Measurements from ENCODE around the gene TPBG. TPM values are rescaled to one million over a fixed set of nuclear protein-coding genes. Genes with fewer than 3 reads are reported as not detected.

TPBG gene
- total and polyA plus RNA-seq, 2 experiments from 2014 or later: 13.2 to 22.3 TPM

- Histone ChIP-seq H3K4me3 (no peak overlapping the region), H3K9me3 (ENCODE audit: low read depth) (no peaks in the 10 kb centered on the region), H3K36me3 (no peaks in the 10 kb centered on the region), H3K27me3 (peaks cover 14% of the 10 kb centered on the region), H3K27ac (no peak overlapping the region), H3K4me1 (ENCODE audit: low read depth) (no peaks in the 10 kb centered on the region)
- no peak for TF ChIP-seq CTCF (IDR thresholded peaks at IDR 0.05; ENCODE audit: low read depth, low read length)
- no peak for DNase-seq (ENCODE audit: low read depth in 1 of 2, low spot score in 1 of 2)
Measured at GRCh38 chr6:82362144-82362543, 1.5 kb upstream of the TPBG start.

GRCh38 chr6:82362878-82363427 lies 664 bp upstream of the TPBG start:
- TF ChIP-seq CTCF (IDR thresholded peaks at IDR 0.05; ENCODE audit: low read depth, low read length): no peak
- peak in 1 of 2 donors; percentile 77 for DNase-seq (ENCODE audit: low read depth in 1 of 2, low spot score in 1 of 2)

GRCh38 chr6:82364087-82365015 lies 734 bp downstream of the TPBG start:
- peak overlapping the region; percentile 72 for H3K27ac ChIP-seq
- H3K4me1 ChIP-seq (ENCODE audit: low read depth): no peaks in the 10 kb centered on the region
- peaks cover 14% of the 10 kb centered on the region for H3K27me3 ChIP-seq
- H3K4me3 ChIP-seq: peak overlapping the region; percentile 81
- no peaks in the 10 kb centered on the region for H3K36me3 ChIP-seq
- no peaks in the 10 kb centered on the region for H3K9me3 ChIP-seq (ENCODE audit: low read depth)
- no peak for TF ChIP-seq CTCF (IDR thresholded peaks at IDR 0.05; ENCODE audit: low read depth, low read length)
- DNase-seq (ENCODE audit: low read depth in 1 of 2, low spot score in 1 of 2): peak; percentile 69 to 80

More at GRCh38 chr6:82362878-82363427, 664 bp upstream of the TPBG start:
- Histone ChIP-seq H3K27ac (no peak overlapping the region), H3K27me3 (peaks cover 14% of the 10 kb centered on the region), H3K9me3 (ENCODE audit: low read depth) (no peaks in the 10 kb centered on the region), H3K4me3 (peak overlapping the region; percentile 81), H3K36me3 (no peaks in the 10 kb centered on the region), H3K4me1 (ENCODE audit: low read depth) (no peaks in the 10 kb centered on the region)

GRCh38 chr6:82365016-82365795 lies 1.6 kb downstream of the TPBG start:
- Histone ChIP-seq H3K27me3 (peaks cover 14% of the 10 kb centered on the region), H3K27ac (no peak overlapping the region), H3K36me3 (no peaks in the 10 kb centered on the region), H3K9me3 (ENCODE audit: low read depth) (no peaks in the 10 kb centered on the region), H3K4me1 (ENCODE audit: low read depth) (no peaks in the 10 kb centered on the region), H3K4me3 (peak overlapping the region; percentile 81)
- peak; percentile 15 for TF ChIP-seq CTCF (IDR thresholded peaks at IDR 0.05; ENCODE audit: low read depth, low read length)
- DNase-seq (ENCODE audit: low read depth in 1 of 2, low spot score in 1 of 2): peak; percentile 50 to 59

GRCh38 chr6:82367704-82368103 lies 4.1 kb downstream of the TPBG start:
- no peak for DNase-seq (ENCODE audit: low read depth in 1 of 2, low spot score in 1 of 2)
- no peak overlapping the region for H3K4me3 ChIP-seq
- no peaks in the 10 kb centered on the region for H3K36me3 ChIP-seq
- TF ChIP-seq CTCF (IDR thresholded peaks at IDR 0.05; ENCODE audit: low read depth, low read length): no peak
- H3K27me3 ChIP-seq: peaks cover 4% of the 10 kb centered on the region
- H3K4me1 ChIP-seq (ENCODE audit: low read depth): no peaks in the 10 kb centered on the region
- H3K9me3 ChIP-seq (ENCODE audit: low read depth): no peaks in the 10 kb centered on the region
- no peak overlapping the region for H3K27ac ChIP-seq
